Activated CD8-positive, alpha-beta T cell treated with anti-CD3 and anti-CD28 coated beads for 36 hours (primary cell): ENCODE measurements around the gene RANBP2. TPM values are rescaled to one million over a fixed set of nuclear protein-coding genes. Genes with fewer than 3 reads are reported as not detected.

ENCODE experiments used
- ATAC-seq: fragments of 200-7000 bp; cut with Tn5 transposase; one replicate; pipeline ENCODE4 v1.10.0; 2021; ENCODE audit warnings: mild to moderate bottlenecking, moderate library complexity
- CTCF ChIA-PET: fragments of 350-600 bp; sonication (Branson Sonifier 250); formaldehyde crosslinking; loops from one replicate; lab custom pipeline; 2021; ENCODE audit warnings: antibody characterized with exemption; lab: Charles Lee
- POLR2A ChIA-PET: fragments of 350-600 bp; sonication (Branson Sonifier 250); formaldehyde crosslinking; loops from one replicate; lab custom pipeline; 2021; ENCODE audit warnings: antibody characterized with exemption; lab: Charles Lee
- DNase-seq: peaks from one replicate; pipeline ENCODE4 v3.0.0-alpha.2; 2020
- H3K27ac Mint-ChIP-seq: one replicate; pipeline ENCODE4 v1.8.0; 2021; ENCODE audit warnings: mild to moderate bottlenecking, mixed read lengths
- H3K27me3 Mint-ChIP-seq: one replicate; pipeline ENCODE4 v1.8.0; 2021; ENCODE audit warnings: mixed read lengths
- H3K36me3 Mint-ChIP-seq: one replicate; pipeline ENCODE4 v1.8.0; 2021; ENCODE audit warnings: low read depth, mixed read lengths
- H3K4me1 Mint-ChIP-seq: one replicate; pipeline ENCODE4 v1.8.0; 2021; ENCODE audit warnings: low read depth, mixed read lengths
- H3K4me3 Mint-ChIP-seq: one replicate; pipeline ENCODE4 v1.8.0; 2021; ENCODE audit warnings: mild to moderate bottlenecking, moderate library complexity, mixed read lengths
- H3K9me3 Mint-ChIP-seq: one replicate; pipeline ENCODE4 v1.8.0; 2021; ENCODE audit warnings: mixed read lengths
- intact Hi-C: fragments of 100-400 bp; cut with micrococcal nuclease; formaldehyde crosslinking; loops from one replicate; pipeline ENCODE4 v1.10.0; 2022
- total RNA-seq, 2 experiments: library from RNA; stranded (reverse); gene quantifications; one replicate each; pipeline ENCODE4 v1.2.3, GENCODE V29; 2021
- TF ChIP-seq, protein P1 (sequence below): fragments of 200-600 bp; IDR thresholded peaks from one replicate; pipeline ENCODE4 v1.8.0; 2022; ENCODE audit warnings: antibody characterized with exemption, mild to moderate bottlenecking

Gene RANBP2
- total RNA-seq, 2 experiments from 2014 or later: 69.6 to 71.3 TPM

DNA sequence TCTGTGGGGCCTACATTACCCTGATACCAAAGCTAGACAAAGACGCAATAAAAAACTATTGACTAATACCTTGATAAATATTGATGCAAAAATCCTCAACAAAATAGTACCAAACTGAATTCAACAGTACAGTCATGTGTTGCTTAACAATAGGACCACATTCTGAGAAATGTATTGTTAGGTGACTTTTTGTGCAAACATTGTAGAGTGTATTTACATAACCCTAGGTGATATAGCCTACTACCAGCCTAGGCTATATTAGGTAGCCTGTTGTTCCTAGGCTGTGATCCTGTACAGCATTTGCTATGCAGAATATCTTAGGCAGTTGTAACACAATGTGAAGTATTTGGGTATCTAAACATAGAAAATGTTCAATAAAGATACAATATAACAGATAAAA, 104.0 kb downstream of the RANBP2 start:
- TF ChIP-seq, protein P1, sequence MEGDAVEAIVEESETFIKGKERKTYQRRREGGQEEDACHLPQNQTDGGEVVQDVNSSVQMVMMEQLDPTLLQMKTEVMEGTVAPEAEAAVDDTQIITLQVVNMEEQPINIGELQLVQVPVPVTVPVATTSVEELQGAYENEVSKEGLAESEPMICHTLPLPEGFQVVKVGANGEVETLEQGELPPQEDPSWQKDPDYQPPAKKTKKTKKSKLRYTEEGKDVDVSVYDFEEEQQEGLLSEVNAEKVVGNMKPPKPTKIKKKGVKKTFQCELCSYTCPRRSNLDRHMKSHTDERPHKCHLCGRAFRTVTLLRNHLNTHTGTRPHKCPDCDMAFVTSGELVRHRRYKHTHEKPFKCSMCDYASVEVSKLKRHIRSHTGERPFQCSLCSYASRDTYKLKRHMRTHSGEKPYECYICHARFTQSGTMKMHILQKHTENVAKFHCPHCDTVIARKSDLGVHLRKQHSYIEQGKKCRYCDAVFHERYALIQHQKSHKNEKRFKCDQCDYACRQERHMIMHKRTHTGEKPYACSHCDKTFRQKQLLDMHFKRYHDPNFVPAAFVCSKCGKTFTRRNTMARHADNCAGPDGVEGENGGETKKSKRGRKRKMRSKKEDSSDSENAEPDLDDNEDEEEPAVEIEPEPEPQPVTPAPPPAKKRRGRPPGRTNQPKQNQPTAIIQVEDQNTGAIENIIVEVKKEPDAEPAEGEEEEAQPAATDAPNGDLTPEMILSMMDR: no peak
- Mint-ChIP-seq H3K36me3 (peaks cover 37% of the 10 kb centered on the region), H3K4me3 (no peak overlapping the region), H3K4me1 (no peaks in the 10 kb centered on the region), H3K27ac (no peak overlapping the region), H3K9me3 (peaks cover 5% of the 10 kb centered on the region), H3K27me3 (no peaks in the 10 kb centered on the region)
- CTCF ChIA-PET: interaction anchor here (0.8 kb wide), 1 partner anchor 165 kb away, joined by 3 read pairs; the partner anchor contains the start of gene EDAR
- no peak for DNase-seq
- ATAC-seq: no peak
- POLR2A ChIA-PET: no interaction called here
- intact Hi-C loops: no loop called here

DNA sequence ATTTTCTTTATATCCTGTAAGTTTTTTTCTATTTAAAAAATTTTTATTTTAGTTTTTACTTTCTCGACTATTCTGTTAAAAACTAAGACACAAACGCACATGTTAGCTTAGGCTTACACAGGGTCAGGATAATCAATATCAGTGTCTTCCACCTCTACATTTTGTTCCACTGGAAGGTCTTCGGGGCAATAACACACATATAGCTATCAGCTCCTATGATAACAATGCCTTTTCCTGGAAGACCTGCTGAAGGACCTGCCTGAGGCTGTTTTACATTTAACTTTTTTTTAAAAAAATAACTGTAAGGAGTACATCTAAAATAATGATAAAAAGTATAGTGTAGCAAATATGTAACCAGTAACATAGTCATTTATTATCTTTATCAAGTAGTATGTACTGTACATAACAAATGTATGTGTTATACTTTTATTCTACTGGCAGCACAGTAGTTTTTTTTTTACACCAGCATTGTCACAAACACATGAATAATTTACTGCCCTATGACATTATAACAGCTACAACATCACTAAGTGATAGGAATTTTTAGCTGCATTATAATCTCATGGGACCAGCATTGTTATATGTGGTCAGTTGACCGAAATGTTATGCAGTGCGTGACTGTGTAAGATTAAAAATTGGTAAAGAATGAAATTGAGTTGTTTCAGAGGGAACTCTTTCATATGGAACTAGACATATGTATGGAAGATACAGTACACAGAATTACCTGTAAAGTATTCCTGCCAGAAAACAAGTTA, 105.2 kb downstream of the RANBP2 start:
- Mint-ChIP-seq H3K36me3 (peaks cover 29% of the 10 kb centered on the region), H3K4me1 (no peaks in the 10 kb centered on the region), H3K9me3 (peaks cover 5% of the 10 kb centered on the region), H3K27me3 (no peaks in the 10 kb centered on the region), H3K27ac (no peak overlapping the region), H3K4me3 (no peak overlapping the region)
- ATAC-seq (no peak), DNase-seq (no peak)
- POLR2A ChIA-PET: no interaction called here
- intact Hi-C loops: no loop called here
- TF ChIP-seq, protein P1: no peak
- CTCF ChIA-PET: no interaction called here

- Mint-ChIP-seq H3K27me3 (no peaks in the 10 kb centered on the region), H3K27ac (no peak overlapping the region), H3K4me1 (no peaks in the 10 kb centered on the region), H3K9me3 (no peaks in the 10 kb centered on the region), H3K4me3 (no peak overlapping the region), H3K36me3 (peaks cover 24% of the 10 kb centered on the region)
- ChIA-PET CTCF (no interaction called here), POLR2A (no interaction called here)
- intact Hi-C loops: no loop called here
- DNase-seq: no peak
- ATAC-seq: no peak
- TF ChIP-seq, protein P1: no peak
Observed at GRCh38 chr2:108825254-108825653, 106.0 kb downstream of the RANBP2 start.

GRCh38 chr2:108825736-108826135, 106.5 kb downstream of the RANBP2 start:
- no peak overlapping the region for H3K4me3 Mint-ChIP-seq
- TF ChIP-seq, protein P1: no peak
- ATAC-seq (no peak), DNase-seq (no peak)
- H3K27me3 Mint-ChIP-seq: no peaks in the 10 kb centered on the region
- POLR2A ChIA-PET: no interaction called here
- CTCF ChIA-PET: no interaction called here
- H3K36me3 Mint-ChIP-seq: peaks cover 19% of the 10 kb centered on the region
- intact Hi-C loops: no loop called here
- no peaks in the 10 kb centered on the region for H3K4me1 Mint-ChIP-seq
- no peak overlapping the region for H3K27ac Mint-ChIP-seq
- no peaks in the 10 kb centered on the region for H3K9me3 Mint-ChIP-seq

GRCh38 chr2:108829578-108830310, 110.5 kb downstream of the RANBP2 start:
- H3K36me3 Mint-ChIP-seq: peaks cover 10% of the 10 kb centered on the region
- intact Hi-C loops: no loop called here
- CTCF ChIA-PET: no interaction called here
- POLR2A ChIA-PET: no interaction called here
- H3K9me3 Mint-ChIP-seq: no peaks in the 10 kb centered on the region
- no peaks in the 10 kb centered on the region for H3K27me3 Mint-ChIP-seq
- ATAC-seq: no peak
- H3K27ac Mint-ChIP-seq: no peak overlapping the region
- TF ChIP-seq, protein P1: no peak
- H3K4me3 Mint-ChIP-seq: no peak overlapping the region
- peaks cover 10% of the 10 kb centered on the region for H3K4me1 Mint-ChIP-seq
- DNase-seq: no peak
